HG03432 (cell line): ENCODE results near the gene TLCD1.
"Not testable (repeated sequence)": the region's sequence is repeated elsewhere in the genome, so short reads cannot be mapped to it uniquely, and the experiment has no call there.

Source experiments
- ATAC-seq: cut with Tn5 transposase; IDR thresholded peaks from one replicate; pipeline ENCODE4 v1.9.1; 2021; ENCODE audit warnings: mild to moderate bottlenecking, moderate library complexity; ENCODE audit not compliant: unreplicated experiment

The TLCD1 gene

GRCh38 chr17:28729950-28730330 lies 3.9 kb upstream of the TLCD1 start:
- ATAC-seq: no peak

- peak; percentile 46 for ATAC-seq
These were observed 2.5 kb upstream of the TLCD1 start, which contains the start of gene NEK8 for GRCh38 chr17:28728364-28729200. TSS of gene NEK8 (plus strand) at chr17:28728788. CDS start at chr17:28728814, 26 bp downstream.

GRCh38 chr17:28726627-28727491 lies 826 bp upstream of the TLCD1 start:
- ATAC-seq: peak; percentile 40

GRCh38 chr17:28725660-28726225 lies 290 bp downstream of the TLCD1 start:
- ATAC-seq: peak; percentile 1

- no peak for ATAC-seq
These were observed 820 bp downstream of the TLCD1 start for GRCh38 chr17:28725166-28725659.

- no peak for ATAC-seq
These were observed 1.4 kb downstream of the TLCD1 start for GRCh38 chr17:28724500-28725165.

GRCh38 chr17:28723836-28724499 lies 2.1 kb downstream of the TLCD1 start:
- ATAC-seq: not testable (repeated sequence)

- ATAC-seq: no peak
These were observed 2.7 kb downstream of the TLCD1 start for GRCh38 chr17:28723159-28723835.

- no peak for ATAC-seq
These were observed 3.4 kb downstream of the TLCD1 start for GRCh38 chr17:28722417-28723158.

GRCh38 chr17:28720997-28721329 lies 5.1 kb downstream of the TLCD1 start:
- not testable (repeated sequence) for ATAC-seq

GRCh38 chr17:28720247-28720996 lies 5.6 kb downstream of the TLCD1 start:
- ATAC-seq: no peak

GRCh38 chr17:28719021-28719433 lies 7.0 kb downstream of the TLCD1 start:
- no peak for ATAC-seq

- no peak for ATAC-seq
These were observed 7.6 kb downstream of the TLCD1 start for GRCh38 chr17:28718333-28719020.

- ATAC-seq: no peak
These were observed 8.3 kb downstream of the TLCD1 start, which contains the start of gene RAB34 for GRCh38 chr17:28717578-28718332. TSS of gene RAB34 (minus strand) at chr17:28717868. CDS start at chr17:28717266, 602 bp downstream.

- no peak for ATAC-seq
These were observed 9.1 kb downstream of the TLCD1 start for GRCh38 chr17:28716740-28717577.

GRCh38 chr17:28715217-28715616 lies 10.8 kb downstream of the TLCD1 start:
- no peak for ATAC-seq
